GM04503 (cell line): ENCODE data around the gene ETS1.

ENCODE experiments used
- DNase-seq: peaks from one replicate; pipeline ENCODE4 v3.0.0-alpha.2; 2012; ENCODE audit warnings: low read depth

The ETS1 gene

DNA sequence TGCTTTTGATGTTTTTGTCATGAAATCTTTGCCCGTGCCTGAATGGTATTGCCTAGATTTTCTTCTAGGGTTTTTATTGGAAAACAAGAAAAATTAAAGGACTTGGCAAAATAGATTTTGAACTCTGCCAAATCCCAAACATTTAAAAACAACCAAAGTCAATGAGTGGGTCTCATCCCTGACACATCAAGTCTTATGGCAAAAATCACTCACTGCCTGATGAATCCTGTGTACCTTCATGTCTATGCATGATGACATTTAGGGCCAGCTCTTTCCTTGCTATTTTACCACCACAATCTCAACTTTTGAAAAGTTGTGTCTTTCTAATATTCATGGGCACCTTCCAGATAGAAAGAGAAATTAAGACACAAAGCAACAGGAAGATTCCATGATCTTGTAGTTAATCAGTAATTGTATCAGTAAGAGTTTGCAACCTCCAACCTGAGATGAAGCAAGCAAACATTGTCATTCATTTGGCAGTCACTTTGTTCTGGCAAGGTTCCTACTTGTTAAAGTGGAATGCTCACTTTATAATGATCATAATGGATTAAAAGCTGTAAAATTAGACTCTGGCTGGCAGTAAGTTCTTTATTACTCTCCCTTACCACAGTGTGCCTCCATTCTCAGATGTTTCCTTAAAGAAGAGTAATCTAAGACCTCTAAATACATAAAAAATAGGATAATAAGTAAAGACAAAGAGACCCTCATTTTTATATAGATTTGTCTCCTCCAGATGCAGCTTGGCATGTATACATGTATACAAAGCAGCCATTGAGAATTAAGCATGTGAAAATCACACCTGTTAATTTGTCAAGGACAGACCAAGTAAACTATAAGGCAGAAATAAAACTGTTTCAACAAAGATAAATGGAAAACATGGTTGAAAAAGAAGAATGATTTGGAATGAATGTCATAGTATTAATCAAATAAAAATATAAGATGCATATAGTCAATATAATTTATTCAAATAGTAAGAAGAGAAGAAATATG, 51.6 kb downstream of the ETS1 start:
- DNase-seq = no peak

GRCh38 chr11:128533472-128533871, 53.9 kb downstream of the ETS1 start:
- no peak for DNase-seq

DNA sequence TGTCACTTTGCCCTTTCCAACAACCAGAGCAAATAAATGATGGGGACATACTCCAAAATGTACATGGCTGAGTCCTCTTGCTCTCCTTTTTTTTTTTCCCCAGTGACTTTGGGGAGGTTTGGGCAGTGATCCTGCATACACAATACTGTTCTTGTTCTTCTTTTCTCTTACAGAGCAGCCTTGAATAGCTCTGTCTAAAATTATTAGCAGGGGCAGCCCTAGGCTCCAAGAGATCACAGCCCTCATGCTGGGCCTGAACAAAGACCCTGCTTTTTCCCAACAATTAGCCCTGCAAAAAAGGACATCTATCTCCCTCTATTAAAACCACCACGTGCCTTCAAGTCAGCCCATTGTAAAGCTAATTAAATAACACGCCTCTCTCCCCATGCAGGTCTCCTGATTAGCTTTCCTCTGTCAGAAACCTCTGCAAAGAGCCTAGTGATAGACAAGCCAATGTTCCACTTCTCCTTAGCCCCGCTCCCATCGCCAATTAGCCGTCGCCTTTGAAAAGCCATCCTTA, 54.7 kb downstream of the ETS1 start:
- DNase-seq = no peak

- no peak for DNase-seq
Observed at GRCh38 chr11:128532016-128532571, 55.3 kb downstream of the ETS1 start.

GRCh38 chr11:128531588-128531987, 55.8 kb downstream of the ETS1 start:
- no peak for DNase-seq

GRCh38 chr11:128530118-128531074, 57.0 kb downstream of the ETS1 start:
- DNase-seq = peak; percentile 91

DNA sequence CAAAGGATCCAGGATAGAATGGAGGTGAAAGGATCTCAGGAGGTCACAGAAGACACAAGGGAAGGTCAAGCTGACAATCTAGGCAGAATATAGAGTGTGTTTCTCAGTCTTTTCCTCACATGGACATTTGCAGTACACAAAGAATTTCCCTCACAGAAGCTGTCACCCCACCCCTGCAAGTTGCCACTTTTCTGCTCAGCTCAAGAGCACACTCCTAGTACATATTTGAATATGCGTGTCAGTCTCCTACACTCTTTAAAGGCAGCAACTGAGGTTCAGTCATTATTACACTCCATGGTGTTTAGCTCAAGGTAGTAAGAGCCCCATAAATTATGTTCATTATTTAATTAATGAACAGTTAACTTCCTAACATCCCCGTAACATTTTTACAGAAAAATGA, 59.1 kb downstream of the ETS1 start:
- DNase-seq = no peak

GRCh38 chr11:128527046-128527445, 60.3 kb downstream of the ETS1 start:
- DNase-seq = no peak

DNA sequence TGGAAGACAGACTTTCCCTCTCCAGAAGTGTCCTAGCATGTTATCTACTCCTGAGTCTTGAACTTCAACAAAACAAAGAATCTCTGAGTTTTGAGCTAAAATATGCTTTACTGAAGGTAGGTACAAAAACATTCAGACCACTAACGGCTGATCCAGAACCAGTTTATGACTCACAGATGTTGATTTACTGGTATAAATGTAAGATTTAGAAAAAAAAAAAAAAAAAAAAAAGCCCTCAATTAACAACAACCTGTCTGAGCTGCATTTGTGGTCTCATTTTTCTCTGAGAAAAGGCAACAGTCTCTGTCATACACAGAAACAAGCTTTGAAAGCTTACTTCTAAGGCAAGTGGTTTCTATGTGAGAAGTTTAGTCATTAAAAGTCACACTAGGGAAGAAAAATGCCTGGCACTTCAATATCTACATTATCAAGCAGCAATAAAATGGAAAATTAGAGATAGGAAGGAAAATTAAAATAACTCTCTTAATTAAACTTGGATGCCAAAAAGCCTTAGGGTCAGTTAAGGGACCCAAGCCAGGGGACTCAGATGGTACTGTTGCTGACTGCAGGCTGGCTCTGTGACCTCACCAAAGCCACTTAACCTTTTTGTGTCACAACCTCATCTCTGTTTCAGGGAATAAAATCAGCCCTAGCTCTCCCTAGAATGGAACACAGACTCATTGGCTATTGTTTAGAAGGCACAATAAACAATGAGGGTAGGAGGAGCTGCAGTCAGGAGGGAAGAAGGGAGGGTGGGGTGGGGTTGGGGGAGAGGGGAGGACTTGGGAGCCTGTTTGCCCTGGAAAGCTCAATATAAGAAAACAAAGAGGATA, 61.7 kb downstream of the ETS1 start:
- DNase-seq = no peak

GRCh38 chr11:128524172-128524571, 63.2 kb downstream of the ETS1 start:
- DNase-seq = no peak

DNA sequence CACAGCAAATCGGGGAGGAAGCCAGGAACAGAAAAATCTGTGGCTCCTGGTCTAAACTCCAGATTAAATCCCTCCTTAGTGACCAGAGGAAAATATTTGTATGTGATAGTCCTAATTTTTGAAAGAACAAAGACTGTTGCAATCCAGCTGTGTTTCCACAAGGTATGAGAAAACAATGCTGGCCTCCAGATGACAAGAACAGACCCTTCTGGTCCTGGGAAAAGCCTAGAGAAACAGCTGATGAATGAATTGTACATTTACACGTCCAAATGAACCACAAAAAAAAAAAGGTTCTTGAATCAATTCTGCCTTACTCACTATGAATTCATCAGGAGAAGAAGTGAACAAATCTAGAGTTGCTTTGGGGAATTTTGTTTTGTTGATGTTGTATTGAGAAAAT, 63.7 kb downstream of the ETS1 start:
- peak; percentile 69 for DNase-seq

- DNase-seq = no peak
Observed at GRCh38 chr11:128522943-128523518, 64.3 kb downstream of the ETS1 start.

DNA sequence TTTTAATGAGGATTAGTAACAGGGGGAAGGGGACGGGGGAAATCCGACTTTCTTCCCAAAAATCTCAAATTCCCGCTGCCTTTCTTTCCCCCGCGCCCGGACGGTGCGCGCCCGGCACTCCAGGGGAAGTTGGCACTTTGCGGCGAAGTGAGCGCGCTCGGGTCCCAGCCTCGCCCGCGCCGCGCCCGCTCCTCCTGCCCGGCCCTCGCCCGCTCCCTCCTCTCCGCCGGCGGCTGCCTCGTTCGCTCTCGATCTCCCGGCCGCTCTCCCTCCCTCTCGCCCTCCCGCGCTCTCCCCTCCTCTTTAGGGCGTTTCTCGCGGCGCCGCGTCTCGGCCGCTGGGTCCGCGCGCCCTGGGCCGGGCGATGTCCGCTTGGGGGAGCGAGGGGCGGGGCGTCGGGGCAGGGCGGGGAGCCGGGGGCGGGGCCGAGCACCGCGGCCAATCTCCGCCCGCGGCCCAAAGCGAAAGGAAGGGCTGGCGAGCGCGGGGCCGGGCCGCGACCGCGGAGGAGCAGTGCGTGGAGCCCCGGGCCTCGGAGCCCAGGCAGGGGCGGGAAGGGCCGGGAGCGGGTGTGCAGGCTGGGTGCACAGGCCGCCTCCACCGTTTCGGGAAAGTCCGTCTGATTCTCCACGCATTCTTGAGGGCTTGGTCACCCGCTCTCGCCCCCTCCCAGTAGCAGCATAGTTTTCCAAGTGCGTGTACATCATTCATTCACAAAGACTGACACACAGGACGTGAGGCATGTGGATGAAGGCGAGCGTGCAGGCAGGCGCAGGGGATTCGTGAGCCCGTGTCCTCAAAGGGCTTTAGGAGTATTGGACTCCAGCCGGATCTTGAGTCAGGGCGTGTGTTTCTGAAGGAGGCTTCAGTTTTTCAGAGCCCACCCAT, 65.1 kb downstream of the ETS1 start:
- DNase-seq = peak; percentile 97

GRCh38 chr11:128521682-128522054, 65.7 kb downstream of the ETS1 start:
- no peak for DNase-seq

DNA sequence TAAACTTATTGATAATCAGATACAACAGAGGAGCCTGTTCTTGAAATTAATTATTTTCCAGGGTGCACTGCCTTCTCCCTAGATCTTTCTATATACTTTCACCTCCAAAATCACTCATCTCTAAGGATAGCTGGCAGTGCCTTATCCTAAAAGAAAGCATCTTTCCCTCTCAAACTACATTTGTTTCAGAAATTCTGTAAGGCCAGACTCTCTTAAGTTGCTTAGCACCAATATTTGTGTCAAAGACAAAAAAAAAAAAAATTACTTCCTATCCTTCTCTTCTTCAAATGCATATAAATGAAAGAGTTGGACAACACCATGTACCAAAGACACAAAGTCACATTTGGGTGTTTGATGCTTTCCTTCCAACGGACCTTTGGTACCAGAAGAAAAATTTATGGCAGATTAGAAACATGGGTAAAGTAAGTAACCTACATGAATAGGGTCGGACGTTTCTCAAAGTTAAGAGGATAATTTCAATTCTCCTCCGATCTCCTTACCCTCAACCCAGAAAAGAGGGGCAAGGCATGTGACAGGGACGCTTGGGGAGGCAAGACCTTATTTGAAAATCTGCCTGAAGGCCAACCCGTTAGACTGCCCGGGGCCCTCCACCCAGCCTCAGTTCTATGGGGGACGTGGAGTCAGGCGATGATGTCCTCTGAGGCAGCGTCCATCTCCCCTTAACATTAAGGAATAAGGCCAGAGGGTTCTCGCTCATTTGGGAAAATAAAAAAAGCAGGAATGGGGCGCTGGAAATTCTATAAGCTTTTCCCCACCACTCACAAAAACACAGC, 66.3 kb downstream of the ETS1 start:
- no peak for DNase-seq

DNA sequence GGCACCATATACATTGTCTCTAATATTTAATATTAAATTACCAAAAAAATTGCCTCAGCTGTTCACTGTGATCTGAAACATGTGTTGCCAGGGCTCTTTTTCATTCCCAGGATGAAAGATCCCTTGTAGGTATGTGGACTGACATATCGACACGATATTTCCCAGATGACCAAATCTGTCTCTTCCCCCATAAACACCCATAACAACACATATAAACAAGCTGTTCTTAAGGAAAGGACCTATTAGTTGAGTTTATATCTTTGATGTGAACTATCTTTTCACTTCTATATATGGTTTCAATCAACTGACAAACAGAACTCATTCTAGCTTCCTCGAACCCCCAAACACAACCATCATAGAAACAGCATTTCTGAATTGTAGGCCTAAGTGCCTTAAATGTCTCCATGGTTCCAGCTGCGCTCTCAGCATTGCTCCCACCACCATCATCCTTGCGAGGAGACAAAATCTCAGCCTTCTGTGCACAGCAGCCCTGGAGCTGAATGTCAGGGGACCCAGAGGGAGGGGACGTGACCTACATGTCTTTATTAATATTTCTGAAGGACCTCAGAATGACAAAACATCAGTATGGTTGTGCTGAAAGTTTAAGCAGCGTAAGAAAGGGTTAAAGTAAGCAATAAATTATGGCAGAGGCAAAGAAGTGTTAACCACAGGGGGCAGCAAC, 67.0 kb downstream of the ETS1 start:
- DNase-seq = no peak

DNA sequence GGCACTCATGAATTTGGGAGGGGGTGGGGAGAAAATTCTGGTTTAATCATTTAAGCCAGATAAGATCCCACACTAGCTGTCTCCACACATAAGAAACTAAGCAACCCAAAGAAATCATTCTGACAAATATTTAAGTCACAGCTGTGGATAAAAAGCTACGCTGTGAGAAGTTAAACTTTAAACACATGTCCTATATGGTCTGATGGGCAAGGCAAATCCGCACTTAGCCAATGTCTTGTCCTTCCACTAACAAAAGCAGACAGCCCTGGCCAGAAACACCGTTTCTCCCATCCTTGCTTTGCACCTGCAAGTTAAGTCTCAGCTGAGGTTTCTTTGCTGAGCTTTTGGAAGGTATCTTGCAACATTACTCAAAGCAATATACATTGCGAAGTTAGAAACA, 68.0 kb downstream of the ETS1 start:
- DNase-seq = no peak

- DNase-seq = no peak
Observed at GRCh38 chr11:128518493-128519207, 68.7 kb downstream of the ETS1 start.
